WTC11 (cell line): Measurements from ENCODE around the gene L1CAM. TPM values are rescaled to one million over a fixed set of nuclear protein-coding genes. Genes with fewer than 3 reads are reported as not detected.
A peak's percentile ranks its signal among the peaks of the same experiment; 100 is the strongest.

ENCODE experiments used
- ATAC-seq: fragments of 200-7000 bp; cut with Tn5 transposase; 2 replicates; pipeline ENCODE4 v1.10.0; 2021; ENCODE audit warnings: mild to moderate bottlenecking, moderate library complexity
- CTCF ChIA-PET: fragments of 300-600 bp; sonication (Branson Sonifier 250); formaldehyde crosslinking; loops from one replicate; lab custom pipeline; 2021; ENCODE audit warnings: antibody characterized with exemption; lab: Charles Lee
- POLR2A ChIA-PET: fragments of 350-600 bp; sonication (Branson Sonifier 250); formaldehyde crosslinking; loops from one replicate; lab custom pipeline; 2021; ENCODE audit warnings: antibody characterized with exemption; lab: Charles Lee
- DNase-seq: peaks from one replicate; pipeline ENCODE4 v3.0.0; 2021; ENCODE audit warnings: low spot score
- H3K27ac Mint-ChIP-seq: 2 replicates; pipeline ENCODE4 v1.8.0; 2021; ENCODE audit warnings: mixed read lengths
- H3K27me3 Mint-ChIP-seq: 2 replicates; pipeline ENCODE4 v1.8.0; 2021; ENCODE audit warnings: low read depth, mild to moderate bottlenecking, moderate library complexity, mixed read lengths
- H3K36me3 Mint-ChIP-seq: 2 replicates; pipeline ENCODE4 v1.8.0; 2021; ENCODE audit warnings: mixed read lengths
- H3K4me1 Mint-ChIP-seq: 2 replicates; pipeline ENCODE4 v1.8.0; 2022; ENCODE audit warnings: mixed read lengths
- H3K4me3 Mint-ChIP-seq: 2 replicates; pipeline ENCODE4 v1.8.0; 2021; ENCODE audit warnings: mild to moderate bottlenecking, moderate library complexity, mixed read lengths
- H3K9me3 Mint-ChIP-seq: 2 replicates; pipeline ENCODE4 v1.8.0; 2021; ENCODE audit warnings: mixed read lengths
- AR ChIP-seq: fragments of 250-450 bp; sonication (Bioruptor Pico); IDR thresholded peaks from 2 replicates; pipeline ENCODE4 v1.9.0; 2021; ENCODE audit warnings: mild to moderate bottlenecking
- ARID4B ChIP-seq: sonication (generic); formaldehyde crosslinking; IDR thresholded peaks from 2 replicates; pipeline ENCODE4 v1.8.0; 2023; ENCODE audit warnings: missing genetic modification reagents, mild to moderate bottlenecking, borderline replicate concordance
- ATF3 ChIP-seq: sonication (generic); formaldehyde crosslinking; conservative IDR thresholded peaks from 2 replicates; pipeline ENCODE4 v1.8.1; 2022; ENCODE audit warnings: mild to moderate bottlenecking, missing genetic modification reagents
- E2F1 ChIP-seq: sonication (generic); formaldehyde crosslinking; IDR thresholded peaks from 2 replicates; pipeline ENCODE4 v1.8.0; 2022; ENCODE audit warnings: mild to moderate bottlenecking, missing genetic modification reagents
- ELF4 ChIP-seq: sonication (generic); formaldehyde crosslinking; IDR thresholded peaks from 2 replicates; pipeline ENCODE4 v1.8.1; 2022; ENCODE audit warnings: low read depth, mild to moderate bottlenecking, moderate library complexity, missing genetic modification reagents
- ERG ChIP-seq: fragments of 250-450 bp; sonication (Bioruptor Pico); IDR thresholded peaks from 2 replicates; pipeline ENCODE4 v1.8.0; 2021; ENCODE audit warnings: mild to moderate bottlenecking
- FOXJ3 ChIP-seq: sonication (generic); formaldehyde crosslinking; IDR thresholded peaks from 2 replicates; pipeline ENCODE4 v1.9.0; 2021; ENCODE audit warnings: missing genetic modification reagents, mild to moderate bottlenecking, borderline replicate concordance
- FOXK1 ChIP-seq: sonication (generic); formaldehyde crosslinking; IDR thresholded peaks from 2 replicates; pipeline ENCODE4 v1.8.0; 2022; ENCODE audit warnings: mild to moderate bottlenecking, moderate library complexity, missing genetic modification reagents
- GTF2I ChIP-seq: fragments of 250-450 bp; sonication (Bioruptor Pico); conservative IDR thresholded peaks from 2 replicates; pipeline ENCODE4 v1.4.0; 2021; ENCODE audit warnings: mild to moderate bottlenecking
- MAX ChIP-seq: sonication (generic); formaldehyde crosslinking; IDR thresholded peaks from 2 replicates; pipeline ENCODE4 v1.8.0; 2022; ENCODE audit warnings: mild to moderate bottlenecking, missing genetic modification reagents
- NFATC4 ChIP-seq: fragments of 250-450 bp; sonication (Bioruptor Pico); IDR thresholded peaks from 2 replicates; pipeline ENCODE4 v1.9.0; 2021; ENCODE audit warnings: mild to moderate bottlenecking
- OVOL2 ChIP-seq: fragments of 250-450 bp; sonication (Bioruptor Pico); IDR thresholded peaks from 2 replicates; pipeline ENCODE4 v1.9.0; 2021; ENCODE audit warnings: mild to moderate bottlenecking, borderline replicate concordance
- RORB ChIP-seq: fragments of 250-450 bp; sonication (Bioruptor Pico); IDR thresholded peaks from 2 replicates; pipeline ENCODE4 v1.9.0; 2021; ENCODE audit warnings: mild to moderate bottlenecking
- SMAD4 ChIP-seq: sonication (generic); formaldehyde crosslinking; IDR thresholded peaks from 2 replicates; pipeline ENCODE4 v1.8.0; 2022; ENCODE audit warnings: mild to moderate bottlenecking, missing genetic modification reagents
- SOX15 ChIP-seq: fragments of 250-450 bp; sonication (Bioruptor Pico); IDR thresholded peaks from 2 replicates; pipeline ENCODE4 v1.9.0; 2021; ENCODE audit warnings: mild to moderate bottlenecking
- SP1 ChIP-seq: sonication (generic); formaldehyde crosslinking; conservative IDR thresholded peaks from 2 replicates; pipeline ENCODE4 v1.8.1; 2022; ENCODE audit warnings: missing genetic modification reagents
- ZNF396 ChIP-seq: fragments of 250-450 bp; sonication (Bioruptor Pico); IDR thresholded peaks from 2 replicates; pipeline ENCODE4 v1.8.0; 2021; ENCODE audit warnings: mild to moderate bottlenecking, moderate library complexity, borderline replicate concordance
- ZNF423 ChIP-seq: fragments of 250-450 bp; sonication (Bioruptor Pico); IDR thresholded peaks from 2 replicates; pipeline ENCODE4 v2.1.2; 2022; ENCODE audit warnings: mild to moderate bottlenecking, moderate library complexity
- ZNF512 ChIP-seq: sonication (generic); formaldehyde crosslinking; IDR thresholded peaks from 2 replicates; pipeline ENCODE4 v1.8.1; 2022; ENCODE audit warnings: missing genetic modification reagents, borderline replicate concordance
- ZSCAN18 ChIP-seq: fragments of 250-450 bp; sonication (Bioruptor Pico); IDR thresholded peaks from 2 replicates; pipeline ENCODE4 v2.1.2; 2022; ENCODE audit warnings: mild to moderate bottlenecking, moderate library complexity
- total RNA-seq: library from RNA; stranded (reverse); gene quantifications from 3 replicates; pipeline ENCODE4 v1.2.3, GENCODE V29; 2021

Gene L1CAM
- total RNA-seq, 1 experiment from 2014 or later = 40.2 TPM

GRCh38 chrX:153909024-153909979 is 23.3 kb upstream of the L1CAM start:
- POLR2A ChIA-PET = interaction anchor here (0.6 to 0.9 kb wide), 2 partner anchors 23 to 81 kb away, joined by 3 read pairs; partner anchors contain the start of gene L1CAM
- Mint-ChIP-seq H3K4me1 (no peaks in the 10 kb centered on the region; the same call in 1 of the 2 replicates), H3K27me3 (no peaks in the 10 kb centered on the region; the same call in 1 of the 2 replicates), H3K27ac (no peak overlapping the region), H3K4me3 (no peak overlapping the region), H3K36me3 (no peaks in the 10 kb centered on the region), H3K9me3 (no peaks in the 10 kb centered on the region)
- ATAC-seq (peak; percentile 76), DNase-seq (peak; percentile 47)
- CTCF ChIA-PET = interaction anchor here (0.7 to 2.1 kb wide), 5 partner anchors 9 to 38 kb away, joined by 3 to 13 read pairs (median 6); no protein-coding TSS in a partner anchor
- TF ChIP-seq ELF4 = no peak
- no peak for TF ChIP-seq FOXK1
- TF ChIP-seq RORB = no peak
- TF ChIP-seq ZNF396 = no peak
- TF ChIP-seq AR (CRISPR knock-in tag) = no peak
- TF ChIP-seq ZNF423 (CRISPR knock-in tag) = no peak
- no peak for TF ChIP-seq ATF3 (CRISPR knock-in tag)
- no peak for TF ChIP-seq FOXJ3 (CRISPR knock-in tag)
- TF ChIP-seq SMAD4 = no peak
- TF ChIP-seq ERG = no peak
- no peak for TF ChIP-seq OVOL2
- TF ChIP-seq E2F1 (CRISPR knock-in tag) = no peak
- TF ChIP-seq ZNF512 (CRISPR knock-in tag) = no peak
- no peak for TF ChIP-seq SOX15 (CRISPR knock-in tag)
- TF ChIP-seq MAX = no peak

GRCh38 chrX:153908219-153908860 is 22.4 kb upstream of the L1CAM start:
- Mint-ChIP-seq H3K4me1 (peaks cover 6% of the 10 kb centered on the region), H3K9me3 (no peaks in the 10 kb centered on the region), H3K27me3 (no peaks in the 10 kb centered on the region; the same call in 1 of the 2 replicates), H3K4me3 (no peak overlapping the region), H3K27ac (no peak overlapping the region), H3K36me3 (no peaks in the 10 kb centered on the region)
- POLR2A ChIA-PET = interaction anchor here (0.6 to 0.9 kb wide), 2 partner anchors 22 to 80 kb away, joined by 3 read pairs; partner anchors contain the start of gene L1CAM
- DNase-seq = no peak
- ATAC-seq = no peak
- CTCF ChIA-PET = interaction anchor here (0.5 to 2.1 kb wide), 6 partner anchors 8 to 52 kb away, joined by 3 to 13 read pairs (median 5); no protein-coding TSS in a partner anchor
- TF ChIP-seq ARID4B (CRISPR knock-in tag) = no peak
- no peak for TF ChIP-seq RORB
- TF ChIP-seq GTF2I (CRISPR knock-in tag) = no peak
- no peak for TF ChIP-seq ZSCAN18 (CRISPR knock-in tag)
- no peak for TF ChIP-seq SP1 (CRISPR knock-in tag)
- no peak for TF ChIP-seq NFATC4 (CRISPR knock-in tag)
